HEK293T (cell line): Measurements from ENCODE around the gene KLK14.

Experiments used
- CTCF ChIA-PET: fragments of 350-600 bp; formaldehyde crosslinking; extraction: SDS; loops from one replicate; lab custom pipeline; 2021; ENCODE audit warnings: antibody characterized with exemption, inconsistent platforms; lab: Yijun Ruan, JAX
- POLR2A ChIA-PET: fragments of 350-600 bp; formaldehyde crosslinking; extraction: SDS; loops from one replicate; lab custom pipeline; 2020; ENCODE audit warnings: antibody characterized with exemption, inconsistent platforms; lab: Yijun Ruan, JAX
- DNase-seq: peaks from one replicate; pipeline ENCODE4 v3.0.0; 2012; ENCODE audit warnings: mixed read lengths; ENCODE audit errors: extremely low spot score
- ARNT ChIP-seq: fragments of 450-650 bp; IDR thresholded peaks from 2 replicates; pipeline ENCODE4 v1.6.1; 2017; ENCODE audit warnings: mild to moderate bottlenecking
- BHLHE40 ChIP-seq: fragments of 450-650 bp; IDR thresholded peaks from 2 replicates; pipeline ENCODE4 v1.6.1; 2016; ENCODE audit warnings: mild to moderate bottlenecking, moderate library complexity, borderline replicate concordance
- CTBP1 ChIP-seq: fragments of 450-650 bp; IDR thresholded peaks from 2 replicates; pipeline ENCODE4 v1.6.1; 2016; ENCODE audit warnings: borderline replicate concordance
- ELF4 ChIP-seq: fragments of 450-650 bp; IDR thresholded peaks from 2 replicates; pipeline ENCODE4 v1.6.1; 2017; ENCODE audit warnings: antibody characterized with exemption
- FOXA1 ChIP-seq: fragments of 450-650 bp; IDR thresholded peaks from 2 replicates; pipeline ENCODE4 v1.6.1; 2016; ENCODE audit warnings: mild to moderate bottlenecking
- FOXK2 ChIP-seq: fragments of 450-650 bp; IDR thresholded peaks from 2 replicates; pipeline ENCODE4 v1.6.1; 2016; ENCODE audit warnings: mild to moderate bottlenecking
- FOXM1 ChIP-seq: fragments of 450-650 bp; IDR thresholded peaks from 2 replicates; pipeline ENCODE4 v1.6.1; 2017; ENCODE audit warnings: mild to moderate bottlenecking, borderline replicate concordance
- HDGF ChIP-seq: fragments of 450-650 bp; IDR thresholded peaks from 2 replicates; pipeline ENCODE4 v1.6.1; 2017; ENCODE audit warnings: antibody characterized with exemption, borderline replicate concordance
- L3MBTL2 ChIP-seq: fragments of 450-650 bp; conservative IDR thresholded peaks from 2 replicates; pipeline ENCODE4 v1.6.1; 2016; ENCODE audit warnings: mild to moderate bottlenecking
- LEF1 ChIP-seq: fragments of 450-650 bp; IDR thresholded peaks from 2 replicates; pipeline ENCODE4 v1.6.1; 2017; ENCODE audit warnings: mild to moderate bottlenecking, borderline replicate concordance
- NFRKB ChIP-seq: fragments of 450-650 bp; IDR thresholded peaks from 2 replicates; pipeline ENCODE4 v1.6.1; 2016; ENCODE audit warnings: mild to moderate bottlenecking, moderate library complexity
- SP1 ChIP-seq: fragments of 450-650 bp; IDR thresholded peaks from 2 replicates; pipeline ENCODE4 v1.6.1; 2017
- SUZ12 ChIP-seq: fragments of 450-650 bp; IDR thresholded peaks from 2 replicates; pipeline ENCODE4 v1.6.1; 2016; ENCODE audit warnings: mild to moderate bottlenecking
- TARDBP ChIP-seq: fragments of 450-650 bp; IDR thresholded peaks from 2 replicates; pipeline ENCODE4 v1.6.1; 2016
- ZNF384 ChIP-seq: fragments of 450-650 bp; IDR thresholded peaks from 2 replicates; pipeline ENCODE4 v1.6.1; 2016
- TF ChIP-seq, protein P1 (sequence below): fragments of 450-650 bp; IDR thresholded peaks from 2 replicates; pipeline ENCODE4 v1.6.1; 2016

The KLK14 gene

DNA sequence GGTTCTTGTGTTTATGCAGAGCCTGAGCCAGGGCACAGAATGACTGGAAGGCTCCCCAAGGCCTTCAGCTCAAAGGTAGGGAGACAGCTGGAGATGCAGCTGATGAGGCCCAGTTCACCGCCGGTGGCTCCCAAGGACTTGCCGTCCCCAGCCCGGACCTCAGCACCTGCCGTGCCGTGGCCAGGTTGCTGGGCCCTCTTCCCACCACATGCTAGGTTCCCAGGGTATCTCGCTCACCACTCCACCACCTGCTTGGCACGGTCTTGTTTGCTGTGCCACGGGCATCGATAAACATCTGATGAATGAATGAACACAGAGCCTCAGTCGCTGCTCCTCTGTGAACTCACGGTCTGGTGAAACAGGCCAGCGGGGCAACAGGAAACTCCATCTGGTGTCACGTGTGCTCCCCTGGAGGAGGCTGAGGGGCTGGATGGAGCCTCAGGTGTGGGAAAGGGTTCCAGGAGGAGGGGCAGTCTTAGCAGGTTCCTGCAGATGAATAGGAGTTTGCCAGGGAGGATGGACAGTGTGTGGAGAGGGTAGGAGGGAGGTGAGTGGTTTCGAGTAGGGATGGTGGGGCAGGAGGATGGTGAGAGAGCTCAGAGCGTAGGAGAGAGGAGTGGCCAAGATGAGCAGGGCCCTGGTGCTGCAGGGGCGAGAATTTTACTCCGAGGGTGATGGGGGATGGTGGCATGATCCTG, 3.6 kb upstream of the KLK14 start:
- ChIA-PET CTCF (no interaction called here), POLR2A (no interaction called here)
- no peak for DNase-seq
- no peak for TF ChIP-seq FOXM1

DNA sequence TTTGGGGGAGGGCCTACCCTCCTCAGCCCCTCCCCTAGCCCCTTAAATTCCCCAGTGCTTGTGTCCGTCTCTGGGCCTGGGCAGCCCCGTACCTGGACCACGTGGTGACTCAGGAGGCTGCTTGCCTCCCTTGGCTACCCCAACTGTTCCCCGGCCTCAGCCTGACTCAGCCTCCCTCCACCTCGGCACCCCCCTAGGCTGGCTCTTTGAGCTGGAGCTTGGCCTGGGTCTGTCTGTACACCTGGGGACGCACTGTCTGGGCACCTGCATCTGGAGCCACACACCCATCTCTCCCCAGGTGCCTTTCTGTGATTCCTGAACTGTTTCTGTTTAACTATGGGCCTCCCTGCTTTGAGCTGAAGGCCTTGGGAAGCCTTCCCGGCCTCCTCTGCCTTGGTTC, 1.8 kb upstream of the KLK14 start:
- DNase-seq: no peak
- no peak for TF ChIP-seq TARDBP
- TF ChIP-seq HDGF: no peak
- TF ChIP-seq ELF4: no peak
- TF ChIP-seq FOXM1: no peak
- TF ChIP-seq, protein P1, sequence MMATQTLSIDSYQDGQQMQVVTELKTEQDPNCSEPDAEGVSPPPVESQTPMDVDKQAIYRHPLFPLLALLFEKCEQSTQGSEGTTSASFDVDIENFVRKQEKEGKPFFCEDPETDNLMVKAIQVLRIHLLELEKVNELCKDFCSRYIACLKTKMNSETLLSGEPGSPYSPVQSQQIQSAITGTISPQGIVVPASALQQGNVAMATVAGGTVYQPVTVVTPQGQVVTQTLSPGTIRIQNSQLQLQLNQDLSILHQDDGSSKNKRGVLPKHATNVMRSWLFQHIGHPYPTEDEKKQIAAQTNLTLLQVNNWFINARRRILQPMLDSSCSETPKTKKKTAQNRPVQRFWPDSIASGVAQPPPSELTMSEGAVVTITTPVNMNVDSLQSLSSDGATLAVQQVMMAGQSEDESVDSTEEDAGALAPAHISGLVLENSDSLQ: no peak
- TF ChIP-seq L3MBTL2: no peak
- TF ChIP-seq ARNT: no peak
- TF ChIP-seq SP1: no peak
- no peak for TF ChIP-seq ZNF384
- TF ChIP-seq NFRKB: no peak
- TF ChIP-seq CTBP1: no peak
- TF ChIP-seq SUZ12: no peak
- TF ChIP-seq FOXK2: no peak
- no peak for TF ChIP-seq BHLHE40
- TF ChIP-seq FOXA1: no peak
- no peak for TF ChIP-seq LEF1
- ChIA-PET POLR2A (no interaction called here), CTCF (no interaction called here)

DNA sequence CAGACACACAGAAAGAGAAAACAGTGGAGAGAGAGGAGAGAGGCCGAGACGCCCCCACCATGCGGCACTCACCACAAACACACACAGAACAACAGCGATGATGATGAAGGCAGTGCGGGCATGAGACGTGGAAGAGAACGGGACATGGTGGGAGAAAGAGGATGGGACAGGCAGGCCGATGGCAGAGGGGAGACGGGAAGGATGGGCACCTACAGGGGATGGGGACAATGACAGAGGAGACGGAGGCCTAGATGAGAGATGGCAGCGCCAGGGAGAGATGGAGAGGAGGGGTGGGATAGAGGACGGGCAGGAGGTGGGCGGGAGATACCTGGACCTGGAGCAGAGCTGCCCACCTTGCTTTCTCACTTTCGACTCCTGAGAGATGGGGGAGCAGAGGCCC, 1.1 kb upstream of the KLK14 start:
- CTCF ChIA-PET: no interaction called here
- TF ChIP-seq L3MBTL2 (no peak), SP1 (no peak), CTBP1 (no peak), FOXM1 (no peak), BHLHE40 (no peak), ELF4 (no peak), ZNF384 (no peak)
- TF ChIP-seq, protein P1: no peak
- POLR2A ChIA-PET: no interaction called here
- no peak for DNase-seq

DNA sequence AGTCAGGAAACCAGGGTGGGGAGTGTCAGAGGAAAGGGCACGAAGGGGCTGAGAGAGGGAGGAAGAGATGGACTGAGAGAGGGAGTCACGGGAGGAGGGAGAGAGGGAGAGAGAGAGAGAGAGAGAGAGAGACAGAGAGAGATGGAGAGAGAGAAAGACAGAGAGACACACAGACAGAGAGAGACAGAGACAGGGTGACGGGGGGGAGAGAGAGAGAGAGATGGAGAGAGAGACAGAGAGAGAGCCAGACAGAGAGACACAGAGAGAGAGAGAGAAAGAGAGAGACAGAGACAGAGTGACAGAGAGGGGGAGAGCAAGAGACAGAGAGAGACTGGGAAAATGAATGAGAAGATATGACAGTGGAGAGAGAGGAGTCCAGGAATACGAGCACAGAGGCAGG, 494 bp upstream of the KLK14 start:
- ChIA-PET POLR2A (no interaction called here), CTCF (no interaction called here)
- TF ChIP-seq FOXA1 (no peak), L3MBTL2 (no peak), TARDBP (no peak), FOXM1 (no peak), ELF4 (no peak), HDGF (no peak), FOXK2 (no peak), SUZ12 (no peak), NFRKB (no peak), CTBP1 (no peak), BHLHE40 (no peak), ARNT (no peak), LEF1 (no peak)
- TF ChIP-seq, protein P1: no peak
- no peak for DNase-seq

DNA sequence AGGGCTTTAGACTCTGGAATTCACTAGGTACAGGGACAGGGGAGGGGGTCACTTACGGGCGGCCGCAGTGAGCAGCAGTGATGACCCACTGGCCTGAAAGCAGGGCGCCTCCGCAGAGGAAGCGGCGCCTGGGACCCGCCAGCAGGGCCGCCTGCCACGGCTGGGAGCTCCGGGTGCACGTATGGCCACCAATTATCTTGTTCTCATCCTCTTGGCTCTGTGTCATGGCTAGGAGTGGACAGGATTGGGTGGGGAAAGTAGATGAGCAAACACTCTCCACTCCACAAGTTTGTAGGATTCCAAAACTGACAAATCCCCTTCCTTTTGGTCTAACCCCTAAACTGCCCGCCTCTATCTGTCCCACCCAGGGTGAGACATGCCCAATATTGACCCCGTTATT, 1.2 kb downstream of the KLK14 start:
- ChIA-PET POLR2A (no interaction called here), CTCF (no interaction called here)
- no peak for DNase-seq
- TF ChIP-seq TARDBP: no peak
- no peak for TF ChIP-seq FOXM1
- TF ChIP-seq SP1: no peak
- TF ChIP-seq NFRKB: no peak
- no peak for TF ChIP-seq L3MBTL2
- no peak for TF ChIP-seq SUZ12
- no peak for TF ChIP-seq LEF1
- no peak for TF ChIP-seq ARNT
- TF ChIP-seq FOXA1: no peak
- no peak for TF ChIP-seq BHLHE40
- no peak for TF ChIP-seq FOXK2
- TF ChIP-seq, protein P1: no peak
- TF ChIP-seq ZNF384: no peak
- TF ChIP-seq CTBP1: no peak
- no peak for TF ChIP-seq HDGF
- TF ChIP-seq ELF4: no peak

DNA sequence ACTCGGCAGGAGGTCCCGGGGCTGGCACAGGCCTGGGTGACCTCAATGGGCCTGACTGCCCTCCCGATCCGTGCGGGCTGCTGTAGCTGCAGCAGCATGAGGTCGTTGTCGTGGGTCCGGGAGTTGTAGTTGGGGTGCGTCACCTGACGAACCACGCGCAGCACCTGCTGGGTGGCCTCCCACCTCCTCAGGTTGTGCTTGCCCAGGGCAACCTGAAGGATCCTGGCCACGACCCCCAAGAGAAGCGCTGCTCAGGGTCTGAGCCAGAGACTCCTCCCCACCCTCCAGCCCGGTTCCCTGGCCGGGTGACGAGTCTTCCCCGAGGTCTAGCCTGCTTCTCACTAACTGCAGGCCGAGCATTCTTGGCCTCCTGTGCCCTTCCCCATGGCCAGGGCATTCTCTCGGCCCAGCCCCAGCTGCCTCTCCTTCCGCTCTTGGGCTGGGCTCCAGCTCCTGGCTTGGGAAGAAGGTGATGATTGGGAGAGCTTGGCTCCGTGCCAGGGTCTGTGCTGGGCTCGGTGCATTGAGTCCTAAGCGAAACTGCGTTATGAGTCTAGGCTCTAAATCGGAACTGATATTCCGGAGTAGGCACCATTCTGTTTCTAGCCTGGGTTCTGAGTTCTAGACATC, 3.1 kb downstream of the KLK14 start:
- ChIA-PET CTCF (no interaction called here), POLR2A (no interaction called here)
- no peak for TF ChIP-seq ELF4
- TF ChIP-seq SP1: no peak
- no peak for TF ChIP-seq HDGF
- no peak for TF ChIP-seq ZNF384
- TF ChIP-seq, protein P1: no peak
- no peak for TF ChIP-seq FOXK2
- no peak for TF ChIP-seq SUZ12
- no peak for TF ChIP-seq FOXM1
- TF ChIP-seq L3MBTL2: no peak
- no peak for TF ChIP-seq FOXA1
- no peak for TF ChIP-seq NFRKB
- TF ChIP-seq LEF1: no peak
- no peak for TF ChIP-seq TARDBP
- TF ChIP-seq CTBP1: no peak
- no peak for TF ChIP-seq ARNT
- TF ChIP-seq BHLHE40: no peak
- DNase-seq: no peak
